Upper lobe of right lung (tissue), 1 donor: ENCODE measurements around the gene FAM110D. TPM values are rescaled to one million over a fixed set of nuclear protein-coding genes. Genes with fewer than 3 reads are reported as not detected.

Experiments
- ATAC-seq: fragments of 200-7000 bp; cut with Tn5 transposase; one replicate; pipeline ENCODE4 v1.9.1; 2020; ENCODE audit warnings: mild to moderate bottlenecking, moderate library complexity
- DNase-seq: peaks from one replicate; pipeline ENCODE4 v3.0.0-alpha.2; 2020
- H3K27ac ChIP-seq: fragments of 200-600 bp; one replicate; pipeline ENCODE4 v1.8.0; 2022
- H3K27me3 ChIP-seq: fragments of 200-600 bp; one replicate; pipeline ENCODE4 v1.8.0; 2022; ENCODE audit warnings: mild to moderate bottlenecking
- H3K36me3 ChIP-seq: fragments of 200-600 bp; one replicate; pipeline ENCODE4 v1.8.0; 2022
- H3K4me1 ChIP-seq: fragments of 200-600 bp; one replicate; pipeline ENCODE4 v1.8.0; 2022
- H3K4me3 ChIP-seq: fragments of 200-600 bp; one replicate; pipeline ENCODE4 v1.8.0; 2022; ENCODE audit warnings: mild to moderate bottlenecking
- H3K9me3 ChIP-seq: fragments of 200-600 bp; one replicate; pipeline ENCODE4 v1.8.0; 2022
- CTCF ChIP-seq: fragments of 200-600 bp; IDR thresholded peaks from one replicate; pipeline ENCODE4 v1.8.0; 2022; ENCODE audit warnings: antibody characterized with exemption
- intact Hi-C: fragments of 100-400 bp; cut with DNase I; formaldehyde crosslinking; loops from one replicate; pipeline ENCODE4 v1.11.0; 2022
- total RNA-seq: library from RNA; stranded (reverse); fragmentation: NEBNext Ultra II Directional; extraction: Animal tissue kit (Norgen Biotek cat#: 25700); gene quantifications from one replicate; pipeline ENCODE4 v1.2.1, GENCODE V29; 2021
- donor health status: DM: no; HTN: yes; CAD: no; lungs with severe emphysema.

Gene FAM110D
- total RNA-seq, 1 donor from 2014 or later = 6.9 TPM

- H3K9me3 ChIP-seq = no peaks in the 10 kb centered on the region
- no peaks in the 10 kb centered on the region for H3K36me3 ChIP-seq
- H3K4me1 ChIP-seq = peaks cover 43% of the 10 kb centered on the region
- ATAC-seq (peak; percentile 91), DNase-seq (no peak)
- TF ChIP-seq CTCF = no peak
- H3K27me3 ChIP-seq = no peaks in the 10 kb centered on the region
- H3K27ac ChIP-seq = peak overlapping the region; percentile 67
- no peak overlapping the region for H3K4me3 ChIP-seq
- intact Hi-C loops = no loop called here
Measured at GRCh38 chr1:26126321-26127084, 32.4 kb upstream of the FAM110D start.

- peaks cover 40% of the 10 kb centered on the region for H3K4me1 ChIP-seq
- H3K27me3 ChIP-seq = no peaks in the 10 kb centered on the region
- H3K36me3 ChIP-seq = no peaks in the 10 kb centered on the region
- peak; percentile 41 for ATAC-seq
- no peak for DNase-seq
- no peak overlapping the region for H3K4me3 ChIP-seq
- peak overlapping the region; percentile 67 for H3K27ac ChIP-seq
- no peak for TF ChIP-seq CTCF
- intact Hi-C loops = no loop called here
- H3K9me3 ChIP-seq = no peaks in the 10 kb centered on the region
Measured at GRCh38 chr1:26127235-26128163, 31.4 kb upstream of the FAM110D start.

GRCh38 chr1:26129778-26130177, 29.1 kb upstream of the FAM110D start:
- H3K27me3 ChIP-seq = no peaks in the 10 kb centered on the region
- no peak overlapping the region for H3K4me3 ChIP-seq
- H3K4me1 ChIP-seq = peaks cover 32% of the 10 kb centered on the region
- no peaks in the 10 kb centered on the region for H3K36me3 ChIP-seq
- H3K9me3 ChIP-seq = no peaks in the 10 kb centered on the region
- intact Hi-C loops = no loop called here
- DNase-seq = no peak
- no peak overlapping the region for H3K27ac ChIP-seq
- no peak for TF ChIP-seq CTCF
- no peak for ATAC-seq

- H3K27ac ChIP-seq = no peak overlapping the region
- intact Hi-C loops = no loop called here
- no peak for DNase-seq
- H3K4me3 ChIP-seq = no peak overlapping the region
- no peaks in the 10 kb centered on the region for H3K36me3 ChIP-seq
- no peaks in the 10 kb centered on the region for H3K9me3 ChIP-seq
- no peak for ATAC-seq
- peaks cover 24% of the 10 kb centered on the region for H3K4me1 ChIP-seq
- no peak for TF ChIP-seq CTCF
- no peaks in the 10 kb centered on the region for H3K27me3 ChIP-seq
Measured at GRCh38 chr1:26130695-26131094, 28.2 kb upstream of the FAM110D start.

GRCh38 chr1:26132128-26132833, 26.6 kb upstream of the FAM110D start:
- no peak for TF ChIP-seq CTCF
- Histone ChIP-seq H3K4me1 (peaks cover 8% of the 10 kb centered on the region), H3K36me3 (no peaks in the 10 kb centered on the region), H3K27ac (no peak overlapping the region), H3K4me3 (no peak overlapping the region), H3K9me3 (no peaks in the 10 kb centered on the region), H3K27me3 (no peaks in the 10 kb centered on the region)
- no peak for ATAC-seq
- intact Hi-C loops = no loop called here
- no peak for DNase-seq
